ENCODE data around the gene PACRG. TPM values are rescaled to one million over a fixed set of nuclear protein-coding genes. Genes with fewer than 3 reads are reported as not detected.

Gene PACRG
- polyA plus RNA-seq, 1 of the 3 experiments (the other 2 are of a cell fraction), result 0.56 TPM

GRCh38 chr6:163098827-163099479 is 371.2 kb downstream of the PACRG start:
- Histone ChIP-seq H3K27ac (ENCODE audit: low read depth in 2 of 2, low read length in 1 of 2) (no peak overlapping the region), H3K36me3 (replicated peaks in 1 of 2; ENCODE audit: control insufficient read depth in 1 of 2, insufficient read depth in 2 of 2, low read length in 1 of 2) (no peaks in the 10 kb centered on the region), H3F3A (replicated peaks; ENCODE audit: insufficient read depth) (no peaks in the 10 kb centered on the region), H3K27me3 (ENCODE audit: insufficient read depth) (no peaks in the 10 kb centered on the region), H3K79me2 (ENCODE audit: insufficient read depth) (no peaks in the 10 kb centered on the region), H3K4me3 (ENCODE audit: low read depth in 2 of 2, low read length in 1 of 2) (no peak overlapping the region), H3K4me1 (ENCODE audit: control insufficient read depth in 1 of 2, insufficient read depth in 2 of 2, low read depth in 1 of 2, low read length in 1 of 2) (no peaks in the 10 kb centered on the region; a peak in 1 of 4 replicates), H3K4me2 (no peak overlapping the region), H3K9ac (no peak overlapping the region), H2AFZ (ENCODE audit: low read depth) (no peak overlapping the region), H3K9me2 (no peaks in the 10 kb centered on the region), H3K9me3 (no peaks in the 10 kb centered on the region), H4K20me1 (ENCODE audit: insufficient read depth) (no peaks in the 10 kb centered on the region)
- ChIA-PET CTCF (no interaction called here), POLR2A (no interaction called here)
- WGBS (ENCODE audit: low lambda C conversion rate), result 55% methylated on average over 8 of the region's 8 CpGs
- no peak for TF ChIP-seq GABPA (IDR thresholded peaks at IDR 0.05; ENCODE audit: low read depth)
- no peak for TF ChIP-seq FOXJ3 (CRISPR knock-in tag; IDR thresholded peaks at IDR 0.05)
- no peak for TF ChIP-seq NFIC (IDR thresholded peaks at IDR 0.05; ENCODE audit: borderline replicate concordance)
- TF ChIP-seq ELF1 (IDR thresholded peaks at IDR 0.05), result no peak
- TF ChIP-seq IRF3 (IDR thresholded peaks at IDR 0.05; ENCODE audit: low read depth, low read length), result no peak
- no peak for TF ChIP-seq ZBTB33 (IDR thresholded peaks at IDR 0.05; ENCODE audit: borderline replicate concordance, low read depth)
- no peak for TF ChIP-seq EZH2phosphoT487 (IDR thresholded peaks at IDR 0.05; ENCODE audit: borderline replicate concordance, low read depth)
- TF ChIP-seq TCF12 (IDR thresholded peaks at IDR 0.05), result no peak
- TF ChIP-seq CHD2 (IDR thresholded peaks at IDR 0.05; ENCODE audit: low read length, partially characterized antibody), result no peak
- no peak for TF ChIP-seq EP300 (IDR thresholded peaks at IDR 0.05; ENCODE audit: borderline replicate concordance in 1 of 2, low read depth in 1 of 2, low read length in 1 of 2)
- no peak for TF ChIP-seq NRF1 (IDR thresholded peaks at IDR 0.05; ENCODE audit: low read depth, low read length)
- TF ChIP-seq SMC3 (IDR thresholded peaks at IDR 0.05; ENCODE audit: low read depth, low read length), result no peak
- TF ChIP-seq FOSL2 (IDR thresholded peaks at IDR 0.05; ENCODE audit: borderline replicate concordance, low read depth), result no peak
- TF ChIP-seq RXRA (IDR thresholded peaks at IDR 0.05; ENCODE audit: borderline replicate concordance, low read depth), result no peak
- TF ChIP-seq USF1 (IDR thresholded peaks at IDR 0.05; ENCODE audit: borderline replicate concordance, low read depth), result no peak
- no peak for TF ChIP-seq RAD21 (IDR thresholded peaks at IDR 0.05; ENCODE audit: low read length)
- TF ChIP-seq TAF1 (IDR thresholded peaks at IDR 0.05; ENCODE audit: borderline replicate concordance, low read depth, low read length), result no peak
- no peak for TF ChIP-seq JUND (IDR thresholded peaks at IDR 0.05)
- DNase-seq, result peak; percentile 17
